IMR-90 (cell line): Measurements from ENCODE around the gene ABHD3.

Source experiments
- CHD1 ChIP-seq: IDR thresholded peaks from 2 replicates; pipeline ENCODE4 v1.6.1; 2012; ENCODE audit warnings: low read depth, low read length, improper control_type of control experiment
- POLR2A ChIP-seq: IDR thresholded peaks from 2 replicates; pipeline ENCODE4 v1.6.1; 2012; ENCODE audit warnings: mild to moderate bottlenecking, low read depth, low read length
- RFX5 ChIP-seq: IDR thresholded peaks from 2 replicates; pipeline ENCODE4 v1.8.0; 2012; ENCODE audit warnings: low read depth, mild to moderate bottlenecking, low read length, moderate library complexity
- SMC3 ChIP-seq: fragments of 150-350 bp; IDR thresholded peaks from 2 replicates; pipeline ENCODE4 v1.6.1; 2016; ENCODE audit warnings: low read depth, mild to moderate bottlenecking, antibody characterized with exemption, low read length, moderate library complexity
- TF ChIP-seq, protein P1 (sequence below): conservative IDR thresholded peaks from 2 replicates; pipeline ENCODE4 v1.5.1; 2012; ENCODE audit warnings: mild to moderate bottlenecking, low read depth, low read length, improper control_type of control experiment

- TF ChIP-seq RFX5 (no peak), POLR2A (no peak), SMC3 (no peak), CHD1 (no peak)
- TF ChIP-seq, protein P1, sequence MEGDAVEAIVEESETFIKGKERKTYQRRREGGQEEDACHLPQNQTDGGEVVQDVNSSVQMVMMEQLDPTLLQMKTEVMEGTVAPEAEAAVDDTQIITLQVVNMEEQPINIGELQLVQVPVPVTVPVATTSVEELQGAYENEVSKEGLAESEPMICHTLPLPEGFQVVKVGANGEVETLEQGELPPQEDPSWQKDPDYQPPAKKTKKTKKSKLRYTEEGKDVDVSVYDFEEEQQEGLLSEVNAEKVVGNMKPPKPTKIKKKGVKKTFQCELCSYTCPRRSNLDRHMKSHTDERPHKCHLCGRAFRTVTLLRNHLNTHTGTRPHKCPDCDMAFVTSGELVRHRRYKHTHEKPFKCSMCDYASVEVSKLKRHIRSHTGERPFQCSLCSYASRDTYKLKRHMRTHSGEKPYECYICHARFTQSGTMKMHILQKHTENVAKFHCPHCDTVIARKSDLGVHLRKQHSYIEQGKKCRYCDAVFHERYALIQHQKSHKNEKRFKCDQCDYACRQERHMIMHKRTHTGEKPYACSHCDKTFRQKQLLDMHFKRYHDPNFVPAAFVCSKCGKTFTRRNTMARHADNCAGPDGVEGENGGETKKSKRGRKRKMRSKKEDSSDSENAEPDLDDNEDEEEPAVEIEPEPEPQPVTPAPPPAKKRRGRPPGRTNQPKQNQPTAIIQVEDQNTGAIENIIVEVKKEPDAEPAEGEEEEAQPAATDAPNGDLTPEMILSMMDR, result no peak
Observed at GRCh38 chr18:21686282-21687105, 18.1 kb downstream of the ABHD3 start.
